ENCODE measurements around the gene ADGRG3. TPM values are rescaled to one million over a fixed set of nuclear protein-coding genes. Genes with fewer than 3 reads are reported as not detected.

ADGRG3 gene
- total and polyA plus RNA-seq, 2 of the 13 experiments (the other 11 are each of a cell fraction or from before 2014, with no cell fraction given) = 2.7 to 11.8 TPM

DNA sequence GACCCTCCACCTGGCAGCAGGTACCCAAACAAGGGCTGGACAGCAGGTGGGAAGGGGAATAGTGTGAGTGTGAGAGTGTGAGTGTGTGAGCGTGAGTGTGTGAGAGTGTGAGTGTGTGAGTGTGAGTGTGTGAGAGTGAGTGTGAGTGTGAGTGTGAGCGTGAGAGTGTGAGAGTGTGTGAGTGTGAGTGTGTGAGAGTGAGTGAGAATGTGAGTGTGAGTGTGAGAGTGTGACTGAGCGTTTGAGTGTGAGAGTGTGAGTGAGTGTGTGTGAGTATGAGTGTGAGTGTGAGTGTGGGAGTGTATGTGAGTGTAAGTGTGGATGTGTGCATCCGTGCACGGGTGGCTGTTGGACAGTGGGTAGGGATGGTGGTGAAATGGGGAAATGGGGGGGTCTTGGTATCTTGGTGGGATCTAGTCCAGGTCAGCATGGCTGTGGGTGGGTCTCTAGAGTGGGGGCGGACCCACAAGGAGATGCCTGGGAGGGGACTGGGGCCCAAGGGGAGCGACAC lies 39.3 kb upstream of the ADGRG3 start (continued):
- TF ChIP-seq, protein P1, sequence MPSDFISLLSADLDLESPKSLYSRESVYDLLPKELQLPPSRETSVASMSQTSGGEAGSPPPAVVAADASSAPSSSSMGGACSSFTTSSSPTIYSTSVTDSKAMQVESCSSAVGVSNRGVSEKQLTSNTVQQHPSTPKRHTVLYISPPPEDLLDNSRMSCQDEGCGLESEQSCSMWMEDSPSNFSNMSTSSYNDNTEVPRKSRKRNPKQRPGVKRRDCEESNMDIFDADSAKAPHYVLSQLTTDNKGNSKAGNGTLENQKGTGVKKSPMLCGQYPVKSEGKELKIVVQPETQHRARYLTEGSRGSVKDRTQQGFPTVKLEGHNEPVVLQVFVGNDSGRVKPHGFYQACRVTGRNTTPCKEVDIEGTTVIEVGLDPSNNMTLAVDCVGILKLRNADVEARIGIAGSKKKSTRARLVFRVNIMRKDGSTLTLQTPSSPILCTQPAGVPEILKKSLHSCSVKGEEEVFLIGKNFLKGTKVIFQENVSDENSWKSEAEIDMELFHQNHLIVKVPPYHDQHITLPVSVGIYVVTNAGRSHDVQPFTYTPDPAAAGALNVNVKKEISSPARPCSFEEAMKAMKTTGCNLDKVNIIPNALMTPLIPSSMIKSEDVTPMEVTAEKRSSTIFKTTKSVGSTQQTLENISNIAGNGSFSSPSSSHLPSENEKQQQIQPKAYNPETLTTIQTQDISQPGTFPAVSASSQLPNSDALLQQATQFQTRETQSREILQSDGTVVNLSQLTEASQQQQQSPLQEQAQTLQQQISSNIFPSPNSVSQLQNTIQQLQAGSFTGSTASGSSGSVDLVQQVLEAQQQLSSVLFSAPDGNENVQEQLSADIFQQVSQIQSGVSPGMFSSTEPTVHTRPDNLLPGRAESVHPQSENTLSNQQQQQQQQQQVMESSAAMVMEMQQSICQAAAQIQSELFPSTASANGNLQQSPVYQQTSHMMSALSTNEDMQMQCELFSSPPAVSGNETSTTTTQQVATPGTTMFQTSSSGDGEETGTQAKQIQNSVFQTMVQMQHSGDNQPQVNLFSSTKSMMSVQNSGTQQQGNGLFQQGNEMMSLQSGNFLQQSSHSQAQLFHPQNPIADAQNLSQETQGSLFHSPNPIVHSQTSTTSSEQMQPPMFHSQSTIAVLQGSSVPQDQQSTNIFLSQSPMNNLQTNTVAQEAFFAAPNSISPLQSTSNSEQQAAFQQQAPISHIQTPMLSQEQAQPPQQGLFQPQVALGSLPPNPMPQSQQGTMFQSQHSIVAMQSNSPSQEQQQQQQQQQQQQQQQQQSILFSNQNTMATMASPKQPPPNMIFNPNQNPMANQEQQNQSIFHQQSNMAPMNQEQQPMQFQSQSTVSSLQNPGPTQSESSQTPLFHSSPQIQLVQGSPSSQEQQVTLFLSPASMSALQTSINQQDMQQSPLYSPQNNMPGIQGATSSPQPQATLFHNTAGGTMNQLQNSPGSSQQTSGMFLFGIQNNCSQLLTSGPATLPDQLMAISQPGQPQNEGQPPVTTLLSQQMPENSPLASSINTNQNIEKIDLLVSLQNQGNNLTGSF (CRISPR knock-in tag; IDR thresholded peaks at IDR 0.05) = no peak
- TF ChIP-seq ZNF580 (CRISPR knock-in tag; IDR thresholded peaks at IDR 0.05; ENCODE audit: borderline replicate concordance, low read depth) (no peak), ATF7 (IDR thresholded peaks at IDR 0.05) (0 out of 2 replicates have a peak, but pooled peaks have one; percentile 17), ATF7 (CRISPR knock-in tag; IDR thresholded peaks at IDR 0.05) (no peak), IKZF1 (IDR thresholded peaks at IDR 0.05) (peak; percentile 84; the same call in 1 of the 2 replicates), HDAC1 (CRISPR knock-in tag; IDR thresholded peaks at IDR 0.05) (no peak), ZNF720 (CRISPR knock-in tag; IDR thresholded peaks at IDR 0.05) (no peak), NFE2L1 (CRISPR knock-in tag; IDR thresholded peaks at IDR 0.05; ENCODE audit: borderline replicate concordance) (no peak), MAFF (IDR thresholded peaks at IDR 0.05; ENCODE audit: low read depth, low read length) (no peak), SOX13 (IDR thresholded peaks at IDR 0.05) (no peak), SOX13 (CRISPR knock-in tag; conservative IDR thresholded peaks at IDR 0.05 in 1 of 2, IDR thresholded peaks at IDR 0.05 in 1 of 2) (no peak), ZNF275 (CRISPR knock-in tag; IDR thresholded peaks at IDR 0.05; ENCODE audit: borderline replicate concordance) (no peak), ASH2L (IDR thresholded peaks at IDR 0.05; ENCODE audit: insufficient read length, low read depth, low read length) (peak; percentile 97)

Data from HepG2 (cell line).